Mucosa of gallbladder (tissue), 1 donor: ENCODE measurements around the gene GSAP. TPM values are rescaled to one million over a fixed set of nuclear protein-coding genes. Genes with fewer than 3 reads are reported as not detected.
"Not testable (repeated sequence)": the region's sequence is repeated elsewhere in the genome, so short reads cannot be mapped to it uniquely, and the experiment has no call there.

Experiments
- DNase-seq: peaks from one replicate; pipeline ENCODE4 v3.0.0-alpha.2; 2020; ENCODE audit warnings: low spot score
- total RNA-seq: library from RNA; stranded (reverse); gene quantifications from one replicate; pipeline ENCODE4 v1.2.1, GENCODE V29; 2021
- donor health status: DM: no; HTN: no; CAD: no.

GSAP gene
- total RNA-seq, 1 donor from 2014 or later = 23.9 TPM

DNA sequence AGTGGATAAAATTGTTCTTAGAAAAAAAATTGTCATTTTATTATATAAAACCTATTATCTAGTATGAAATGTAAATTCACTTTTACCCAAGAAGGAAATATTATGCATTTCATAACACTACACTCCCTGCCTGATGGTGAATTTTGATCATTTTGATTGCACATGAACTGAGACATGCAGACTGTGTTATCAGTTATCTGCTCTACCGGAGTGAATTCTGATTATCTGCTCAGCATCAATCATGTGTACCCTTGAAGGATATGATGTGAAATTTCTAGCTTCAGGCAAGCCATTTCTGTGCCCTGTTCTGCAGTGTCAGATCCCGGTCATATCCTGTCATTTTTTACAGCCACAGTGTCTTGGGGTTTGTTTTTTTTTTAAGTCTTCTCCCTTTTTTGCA is 131.5 kb downstream of the GSAP start:
- no peak for DNase-seq

DNA sequence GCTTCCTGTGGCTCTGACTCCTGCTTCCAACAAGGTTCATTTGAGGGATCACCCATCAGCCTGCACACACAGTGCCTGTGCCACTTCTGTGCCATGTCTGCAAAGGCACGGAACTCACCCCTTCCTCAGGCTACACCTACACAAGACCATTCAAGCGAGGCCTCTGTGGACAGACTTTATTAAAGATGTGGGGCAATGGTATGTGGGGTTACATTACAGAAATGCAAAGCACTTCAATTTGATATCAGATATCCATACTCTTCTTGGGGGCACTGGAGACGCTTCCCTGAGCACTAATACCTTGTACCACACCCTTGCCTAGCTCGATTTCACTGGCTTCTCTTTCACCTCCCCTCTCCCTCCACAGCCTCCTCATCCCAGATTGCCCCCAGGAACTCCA is 132.1 kb downstream of the GSAP start:
- DNase-seq = no peak

DNA sequence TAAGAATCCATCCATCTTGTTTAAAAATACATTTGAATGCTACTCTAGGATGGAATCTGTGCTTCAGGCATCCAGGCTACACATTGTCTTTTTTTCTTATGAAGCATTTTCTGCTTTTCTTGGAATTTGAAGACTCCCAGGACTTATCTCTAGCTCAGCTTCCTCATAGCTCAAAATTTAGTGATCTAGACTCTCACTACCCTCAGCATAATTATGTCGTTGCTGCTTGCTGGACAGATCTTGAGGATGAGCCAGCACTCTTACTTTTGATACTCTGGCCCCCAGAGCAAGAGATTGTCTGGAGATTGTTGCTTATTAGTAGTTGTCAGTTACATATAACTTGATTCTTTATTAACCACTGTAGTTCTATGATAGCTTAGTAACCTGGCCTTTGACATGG is 133.3 kb downstream of the GSAP start:
- no peak for DNase-seq

DNA sequence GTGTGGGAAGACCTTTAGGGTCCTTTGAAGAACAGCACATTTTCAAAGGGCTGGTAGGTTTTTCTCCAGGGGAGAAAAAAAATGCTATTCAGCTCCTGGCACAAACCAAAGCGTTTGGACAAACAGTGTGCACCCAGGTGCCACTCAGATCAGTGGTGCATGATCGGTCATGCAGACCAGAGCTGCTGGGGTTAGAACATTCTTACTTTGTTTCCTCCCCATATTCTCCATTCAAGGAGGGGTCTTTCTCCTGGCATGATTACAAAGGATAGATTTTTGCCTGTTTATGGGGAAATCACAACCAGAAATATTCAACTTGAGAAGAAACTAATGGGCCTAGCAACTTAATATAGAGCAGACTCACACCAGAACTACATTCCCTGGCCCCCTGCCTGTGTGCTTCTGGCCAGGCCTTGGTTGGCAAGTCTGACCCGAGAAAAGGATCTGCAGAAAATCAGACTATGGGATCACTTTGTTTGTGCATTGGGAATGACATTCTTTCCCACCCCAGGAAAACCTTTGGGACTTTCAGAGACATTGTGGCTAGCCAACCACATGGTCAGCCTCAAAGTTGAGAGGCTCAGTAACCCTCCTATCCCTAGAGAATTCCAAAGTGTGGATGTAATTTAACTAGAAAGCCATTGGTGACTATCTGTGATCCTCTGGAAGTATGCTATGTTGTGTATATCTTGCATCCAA is 134.2 kb downstream of the GSAP start:
- DNase-seq = peak; percentile 56

DNA sequence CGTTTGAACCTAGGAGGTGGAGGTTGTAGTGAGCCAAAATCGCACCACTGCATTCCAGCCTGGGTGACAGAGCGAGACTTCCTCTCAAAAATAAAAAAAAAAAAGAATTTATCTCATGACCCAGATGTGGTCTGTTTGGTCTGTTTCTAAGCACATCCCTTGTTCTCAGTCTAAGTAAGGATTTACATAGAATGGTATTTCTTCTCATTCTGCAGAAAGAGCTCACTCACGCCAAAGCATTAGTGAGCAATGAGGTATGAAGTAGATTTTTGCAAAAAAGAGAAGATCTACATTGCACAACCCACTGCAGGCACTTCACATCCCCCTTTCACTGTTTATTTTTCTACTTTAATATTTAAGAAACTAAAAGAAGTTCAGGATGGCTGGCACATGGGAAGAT is 140.0 kb downstream of the GSAP start:
- DNase-seq = no peak

DNA sequence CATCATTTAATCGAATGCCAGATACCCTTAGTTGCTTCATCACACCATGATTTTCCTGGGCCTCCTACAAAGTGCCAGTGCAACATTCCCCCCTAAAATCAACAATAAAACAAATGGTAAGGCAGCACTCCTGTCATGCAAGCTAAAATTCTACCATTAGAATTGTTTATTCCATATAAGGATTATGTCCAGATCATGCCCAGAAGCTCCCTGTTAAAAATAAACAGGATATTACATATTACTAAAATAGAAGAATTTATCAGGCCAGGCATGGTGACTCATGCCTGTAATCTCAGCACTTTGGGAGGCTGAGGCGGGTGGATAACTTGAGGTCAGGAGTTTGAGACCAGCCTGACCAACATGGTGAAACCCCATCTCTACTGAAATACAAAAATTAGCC is 140.5 kb downstream of the GSAP start:
- not testable (repeated sequence) for DNase-seq

DNA sequence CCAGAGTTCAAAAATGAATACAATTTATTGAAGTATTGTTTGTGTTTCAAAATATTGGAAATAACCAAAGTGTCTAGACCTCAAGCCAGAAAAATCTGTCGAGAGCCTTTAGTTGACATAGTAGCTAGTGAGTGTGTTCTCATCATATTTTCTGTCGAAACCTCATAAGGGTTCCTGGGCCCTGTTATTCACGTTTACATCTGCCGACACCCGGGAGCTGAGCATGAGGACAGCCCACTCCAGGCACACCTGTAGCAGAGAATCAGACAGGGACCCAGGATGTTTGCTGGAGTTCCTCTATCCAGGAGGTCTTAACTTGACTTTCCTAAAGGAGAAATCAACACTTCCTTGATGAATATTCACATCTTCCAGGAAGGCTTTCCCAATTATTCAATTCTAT is 144.4 kb downstream of the GSAP start:
- DNase-seq = no peak

DNA sequence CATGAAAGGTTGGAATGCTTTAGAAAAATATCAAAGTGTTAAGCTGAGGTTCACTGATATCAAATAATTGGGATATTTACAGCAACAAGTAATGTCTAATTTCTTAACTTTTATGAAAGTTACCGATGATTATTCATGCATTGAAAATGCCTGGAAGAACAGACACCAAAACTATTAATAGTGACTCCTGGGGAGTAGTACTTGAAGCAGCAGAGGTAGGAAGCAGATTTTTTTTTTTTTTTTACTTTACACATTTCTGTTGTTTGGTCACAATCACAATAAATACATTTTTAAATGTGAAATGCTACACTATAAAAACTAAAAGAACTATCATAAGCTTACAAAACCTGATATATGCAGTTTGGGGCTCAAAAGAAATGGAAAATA is 146.1 kb downstream of the GSAP start:
- no peak for DNase-seq

DNA sequence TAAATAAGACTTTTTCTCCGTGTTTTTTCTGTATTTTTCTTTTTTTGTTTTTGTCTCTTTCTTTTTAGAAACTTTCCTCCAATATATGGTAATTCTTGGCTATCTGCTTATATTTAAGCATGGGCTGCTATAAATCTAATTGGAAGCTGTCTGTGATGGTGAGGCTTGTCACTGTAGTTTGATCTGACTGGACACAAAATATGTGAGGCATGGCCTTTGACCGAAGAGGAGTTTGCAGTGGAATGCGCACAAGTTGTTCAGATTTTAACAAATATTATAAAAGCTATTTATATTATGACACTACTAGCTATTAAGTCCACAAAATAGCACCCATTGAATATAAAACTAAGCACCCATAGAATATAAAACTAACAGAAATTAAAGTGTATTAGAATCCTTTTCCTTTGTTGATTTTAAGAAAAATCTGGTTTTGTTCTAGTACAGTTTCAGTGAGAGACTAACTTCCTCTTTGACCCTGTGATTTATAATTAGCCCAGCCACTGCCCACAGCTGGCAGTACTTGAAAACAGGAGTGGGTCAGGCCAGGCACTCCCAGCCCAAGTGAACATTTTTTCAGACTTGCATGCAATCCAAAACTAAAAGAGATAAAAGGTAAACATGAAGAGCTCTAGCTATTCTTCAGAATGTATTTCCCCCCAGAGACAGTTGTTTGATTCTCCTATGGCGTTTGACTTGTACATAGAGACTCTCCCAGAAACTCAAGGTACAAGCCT is 146.6 kb downstream of the GSAP start:
- DNase-seq = no peak

DNA sequence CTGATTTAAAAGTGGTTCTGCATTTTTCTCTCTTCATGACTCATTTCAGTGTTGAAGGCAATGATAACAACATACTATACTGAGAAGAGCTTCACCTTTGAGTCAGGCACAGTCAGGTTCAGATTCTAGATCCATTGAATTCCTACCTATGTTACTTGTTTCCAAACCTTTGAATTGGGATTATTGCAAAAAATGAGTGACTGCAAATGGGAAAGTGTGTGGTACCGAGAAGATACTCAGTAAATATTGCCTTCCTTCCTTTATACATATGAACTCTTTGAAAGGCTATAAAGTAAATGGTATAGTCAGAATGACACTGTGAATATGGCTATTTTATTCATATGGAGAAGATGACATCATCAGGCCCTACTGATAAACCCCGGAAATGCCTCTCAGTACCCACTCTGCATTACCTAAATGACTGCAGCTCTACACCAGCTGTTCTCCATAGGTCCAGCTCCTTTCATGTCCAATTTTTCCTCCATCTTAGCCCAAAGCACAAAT is 149.8 kb downstream of the GSAP start:
- DNase-seq = no peak

DNA sequence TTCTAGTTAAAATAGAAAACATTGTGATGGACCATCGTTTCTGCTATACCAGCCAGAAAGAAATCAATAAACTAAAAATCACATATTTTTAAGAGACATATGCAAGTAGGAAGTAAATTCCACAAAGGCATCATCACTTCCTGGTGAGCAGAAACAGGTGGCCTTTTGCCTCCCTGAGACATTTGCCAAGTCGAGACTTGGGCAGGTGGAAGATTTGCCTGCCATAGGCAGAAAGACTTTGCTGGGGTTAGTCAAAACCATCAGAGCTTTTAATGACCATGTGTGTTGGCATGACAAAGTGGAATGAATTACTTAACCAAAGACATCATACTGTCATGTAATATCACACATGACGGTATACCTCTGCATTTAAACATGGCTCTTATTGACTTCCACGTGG is 150.5 kb downstream of the GSAP start:
- no peak for DNase-seq

DNA sequence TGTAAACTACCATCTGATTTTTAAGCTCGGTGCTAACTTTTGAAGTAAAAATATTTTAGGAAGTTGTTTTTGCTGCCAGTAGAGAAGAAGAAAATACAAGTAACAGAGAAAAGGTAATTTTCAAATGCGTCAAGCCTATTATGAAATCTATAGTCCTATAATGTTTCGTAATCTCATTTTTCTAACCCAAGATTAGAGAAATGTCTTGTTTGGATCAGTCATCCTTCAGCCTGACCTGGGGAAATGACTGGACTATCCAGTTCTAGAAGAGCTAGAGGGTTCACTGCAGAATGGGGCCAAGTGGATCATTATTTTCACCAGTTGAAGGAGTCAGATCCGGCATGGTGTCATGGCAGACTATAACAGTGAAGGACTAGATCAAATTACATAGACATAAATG is 153.8 kb downstream of the GSAP start:
- DNase-seq = no peak

Other genes with a start within 250 kb of the GSAP start
- 42.3 TPM for gene FGL2, start 216.5 kb downstream of the GSAP start, total RNA-seq
- 50.4 TPM for gene PTPN12, start 120.9 kb upstream of the GSAP start, total RNA-seq